Ecto neural progenitor cell (in vitro differentiated cells): ENCODE measurements around the gene CIPC.

Experiments
- DNase-seq: peaks from one replicate; pipeline ENCODE4 v3.0.0-alpha.2; 2018; ENCODE audit warnings: low spot score

CIPC gene

GRCh38 chr14:77097700-77098528, at the start of gene CIPC:
Gene CIPC (plus strand): TSS chr14:77098258. CDS start chr14:77105709, 7,451 bp downstream.
- DNase-seq: peak; percentile 99

- DNase-seq: no peak
Measured at GRCh38 chr14:77051116-77051515, 46.9 kb upstream of the CIPC start.

- no peak for DNase-seq
Measured at GRCh38 chr14:77052281-77053044, 45.6 kb upstream of the CIPC start.

- DNase-seq: peak; percentile 89
Measured at GRCh38 chr14:77053046-77053841, 44.8 kb upstream of the CIPC start.

GRCh38 chr14:77055306-77055705, 42.8 kb upstream of the CIPC start:
- DNase-seq: no peak

GRCh38 chr14:77055981-77056380, 42.1 kb upstream of the CIPC start:
- DNase-seq: no peak

- no peak for DNase-seq
Measured at GRCh38 chr14:77058117-77058516, 39.9 kb upstream of the CIPC start.

- DNase-seq: no peak
Measured at GRCh38 chr14:77058785-77059184, 39.3 kb upstream of the CIPC start.

- no peak for DNase-seq
Measured at GRCh38 chr14:77059276-77059915, 38.7 kb upstream of the CIPC start.

- DNase-seq: no peak
Measured at GRCh38 chr14:77061630-77062257, 36.3 kb upstream of the CIPC start.

- no peak for DNase-seq
Measured at GRCh38 chr14:77062261-77062660, 35.8 kb upstream of the CIPC start.

GRCh38 chr14:77063571-77064171, 34.4 kb upstream of the CIPC start:
- no peak for DNase-seq

- no peak for DNase-seq
Measured at GRCh38 chr14:77064521-77065178, 33.4 kb upstream of the CIPC start.

GRCh38 chr14:77065851-77066577, 32.0 kb upstream of the CIPC start:
- DNase-seq: no peak

GRCh38 chr14:77066578-77067172, 31.4 kb upstream of the CIPC start:
- no peak for DNase-seq

GRCh38 chr14:77067632-77068516, 30.2 kb upstream of the CIPC start:
- DNase-seq: peak; percentile 78

GRCh38 chr14:77068517-77069200, 29.4 kb upstream of the CIPC start:
- DNase-seq: no peak

- no peak for DNase-seq
Measured at GRCh38 chr14:77069551-77069950, 28.5 kb upstream of the CIPC start.
